DLD1 (cell line): ENCODE measurements around the gene BTBD10.
"Not testable (repeated sequence)": the region's sequence is repeated elsewhere in the genome, so short reads cannot be mapped to it uniquely, and the experiment has no call there.

Experiments
- in situ Hi-C: cut with HindIII; loops from 2 replicates; pipeline ENCODE4 v1.10.0; 2017; ENCODE audit warnings: low sequenced_read_pairs

Gene BTBD10

DNA sequence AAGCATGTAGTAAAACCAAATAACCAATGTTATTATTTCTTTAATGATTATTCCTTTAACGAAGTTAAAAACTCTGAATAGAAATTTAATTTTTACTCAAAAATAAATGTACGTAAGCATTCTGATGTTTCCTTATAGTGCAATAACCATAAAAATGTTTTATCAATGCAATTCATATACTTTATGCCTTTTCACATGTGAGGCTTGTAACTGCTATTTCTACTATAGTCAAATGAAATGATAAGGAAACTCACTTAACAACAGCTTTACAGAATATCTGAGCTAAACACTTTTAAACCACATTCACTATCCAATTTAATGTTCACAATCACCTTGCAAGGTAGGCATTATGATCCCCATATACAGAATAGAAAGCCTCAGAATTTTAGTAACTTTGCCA lies 17.4 kb downstream of the BTBD10 start:
- in situ Hi-C loops, result no loop called here

DNA sequence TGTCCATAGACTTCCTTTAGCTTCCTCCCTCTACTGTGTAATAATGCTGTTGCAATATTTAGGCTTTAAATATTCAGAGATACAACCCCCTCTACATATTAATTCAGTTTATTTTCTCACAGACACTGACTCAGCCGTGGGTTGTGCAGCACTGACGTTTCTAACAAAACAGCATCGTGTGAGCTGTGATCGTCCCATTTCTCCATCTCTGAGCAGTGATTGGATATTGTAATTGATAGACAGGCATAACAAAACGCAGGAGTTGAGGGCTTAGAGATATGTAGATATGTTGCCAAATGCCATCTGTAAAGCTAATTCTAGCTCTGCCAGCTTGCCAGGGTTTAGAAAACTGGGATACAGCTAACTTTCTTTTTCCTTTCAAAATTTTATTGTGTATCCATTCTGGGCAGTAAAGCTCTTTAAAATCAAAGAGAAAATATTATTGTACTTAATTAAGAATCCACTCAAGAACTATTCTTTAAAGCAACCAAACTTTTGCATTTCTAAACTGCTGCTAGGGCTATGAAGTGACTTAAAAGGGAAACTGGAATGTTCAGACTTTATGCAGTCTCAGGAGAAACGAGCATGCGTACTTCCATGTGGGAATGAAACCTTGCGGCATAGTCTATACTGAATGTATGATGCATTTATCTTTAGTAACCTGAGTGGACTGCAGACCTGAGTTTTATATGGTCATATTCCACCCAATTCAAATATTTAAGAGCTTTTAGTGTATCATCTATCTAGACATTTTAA lies 22.7 kb downstream of the BTBD10 start:
- in situ Hi-C loops, result no loop called here

DNA sequence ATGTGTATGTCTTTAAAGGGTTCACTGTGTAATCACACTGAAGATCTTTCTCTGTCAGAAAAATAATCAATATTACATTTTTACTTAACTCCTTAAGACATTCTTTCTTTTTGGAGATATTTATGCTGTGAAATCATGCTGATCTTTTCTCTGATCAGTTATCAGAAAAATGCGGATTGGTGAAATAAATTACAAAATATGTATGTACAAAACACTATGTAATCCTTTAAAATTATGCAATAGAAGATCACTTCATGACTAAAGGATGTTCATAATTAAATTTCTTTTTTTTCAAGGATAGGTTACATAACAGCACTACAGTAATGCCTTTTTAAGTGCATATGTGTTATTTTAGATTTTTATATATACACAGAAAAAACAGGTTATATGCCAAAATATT lies 24.7 kb downstream of the BTBD10 start:
- in situ Hi-C loops, result no loop called here

DNA sequence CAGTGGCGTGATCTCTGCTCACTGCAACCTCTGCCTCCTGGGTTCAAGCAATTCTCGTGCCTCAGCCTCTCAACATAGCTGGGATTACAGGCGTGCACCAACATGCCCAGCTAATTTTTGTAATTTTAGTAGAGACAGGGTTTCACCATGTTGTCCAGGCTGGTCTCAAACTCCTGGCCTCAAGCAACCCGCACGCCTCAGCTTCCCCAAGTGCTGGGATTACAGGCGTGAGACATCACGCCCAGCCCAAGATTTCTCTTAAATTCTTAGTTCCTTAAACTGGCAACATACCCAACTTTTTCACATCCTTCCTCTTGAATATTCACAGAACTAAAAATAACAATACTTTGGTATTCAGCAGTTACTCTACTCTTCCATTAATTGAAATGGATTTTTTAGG lies 26.2 kb downstream of the BTBD10 start:
- in situ Hi-C loops, result not testable (repeated sequence)

DNA sequence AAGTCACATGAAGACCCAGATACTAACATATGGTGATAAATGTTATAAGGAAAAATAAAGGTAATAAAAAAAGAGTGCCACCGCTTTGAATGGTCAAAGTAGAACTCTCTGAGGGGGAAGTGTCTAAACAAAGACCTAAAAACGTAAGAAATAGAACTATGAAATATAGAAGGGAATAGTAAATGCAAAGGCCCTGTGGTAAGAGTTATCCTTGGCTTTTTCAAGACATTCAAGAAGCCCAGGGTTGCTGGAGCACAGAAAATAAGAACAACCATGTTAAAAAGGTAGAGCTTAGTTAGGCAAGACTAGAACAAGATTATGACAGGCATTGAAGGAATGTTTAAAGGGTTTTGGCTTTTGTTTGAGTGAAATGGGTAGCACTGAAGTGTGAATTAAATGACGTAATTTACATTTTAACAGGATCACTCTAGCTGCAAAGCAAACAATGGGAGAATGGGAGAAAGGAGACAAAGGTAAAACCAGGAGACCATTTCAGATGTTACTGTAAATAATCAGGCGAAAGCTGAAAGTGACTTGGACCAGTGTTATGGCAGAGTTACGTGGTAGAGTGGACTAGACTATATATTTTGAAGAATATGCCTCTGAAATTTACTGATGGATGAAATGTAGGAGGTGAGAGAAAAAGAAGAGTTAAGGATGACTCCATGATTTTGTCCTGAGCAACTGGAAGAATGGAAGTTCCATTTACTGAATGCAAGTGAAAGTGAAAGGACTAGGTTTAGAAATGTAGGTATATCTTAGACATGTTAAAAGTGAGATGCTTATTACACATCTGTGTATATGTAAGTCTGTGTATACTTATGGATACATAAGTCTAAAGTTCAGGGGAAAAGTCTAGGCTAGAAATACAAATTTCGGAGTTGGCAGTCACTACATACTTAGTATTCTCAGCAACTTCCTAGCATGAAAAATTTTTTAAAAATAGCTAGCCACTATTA lies 28.5 kb downstream of the BTBD10 start:
- in situ Hi-C loops, result no loop called here

DNA sequence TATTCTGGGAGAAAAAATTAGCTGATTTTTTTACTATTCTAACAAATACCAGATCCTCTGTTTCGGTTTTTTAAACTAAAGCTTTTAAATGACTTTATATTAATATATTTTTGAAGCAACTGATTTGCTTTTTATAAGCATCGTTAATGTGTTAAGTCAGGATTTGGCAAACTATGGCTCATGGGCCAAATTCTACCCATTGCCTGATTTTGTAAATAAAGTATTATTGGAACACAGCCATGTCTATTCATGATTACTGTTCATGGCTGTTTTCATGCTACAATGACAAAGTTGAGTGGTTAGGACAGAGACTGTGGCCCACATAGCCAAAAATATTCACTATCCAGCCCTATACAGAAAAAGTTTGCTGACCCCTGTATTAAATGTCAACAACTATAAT lies 29.6 kb downstream of the BTBD10 start:
- in situ Hi-C loops, result no loop called here

DNA sequence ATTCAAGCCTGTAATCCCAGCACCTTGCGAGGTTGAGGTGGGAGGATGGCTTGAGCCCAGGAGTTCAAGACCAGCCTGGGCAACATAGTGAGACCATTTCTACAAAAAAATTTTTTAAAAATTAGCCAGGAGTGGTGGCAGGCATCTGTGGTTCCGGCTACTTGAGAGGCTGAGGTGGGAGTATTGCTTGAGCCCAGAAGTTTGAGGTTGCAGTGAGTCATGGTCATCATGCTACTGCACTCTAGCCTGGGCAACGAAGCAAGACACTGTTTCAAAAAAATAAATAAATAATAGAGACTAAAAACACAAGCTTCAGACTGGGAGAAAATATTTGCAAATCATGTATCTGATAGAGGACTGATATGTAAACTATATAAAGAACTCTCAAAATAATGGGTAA lies 33.2 kb downstream of the BTBD10 start:
- in situ Hi-C loops, result no loop called here

DNA sequence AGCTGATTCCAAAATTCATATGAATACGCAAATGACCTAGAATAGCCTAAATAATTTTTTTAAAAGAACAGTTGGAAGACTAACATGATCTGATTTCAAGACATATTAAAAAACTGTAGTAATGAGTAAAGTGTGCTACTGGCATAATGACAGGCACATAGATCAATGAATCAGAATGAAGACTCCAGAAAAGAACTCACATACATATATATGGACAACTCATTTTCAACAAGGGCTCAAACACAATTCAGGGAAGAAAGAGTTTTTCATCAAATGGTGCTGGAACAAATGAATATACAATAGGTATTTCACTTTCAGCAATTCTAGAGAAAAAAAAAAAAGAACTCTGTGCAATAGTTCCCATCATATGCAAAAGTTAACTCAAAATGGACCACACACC lies 33.7 kb downstream of the BTBD10 start:
- in situ Hi-C loops, result no loop called here

DNA sequence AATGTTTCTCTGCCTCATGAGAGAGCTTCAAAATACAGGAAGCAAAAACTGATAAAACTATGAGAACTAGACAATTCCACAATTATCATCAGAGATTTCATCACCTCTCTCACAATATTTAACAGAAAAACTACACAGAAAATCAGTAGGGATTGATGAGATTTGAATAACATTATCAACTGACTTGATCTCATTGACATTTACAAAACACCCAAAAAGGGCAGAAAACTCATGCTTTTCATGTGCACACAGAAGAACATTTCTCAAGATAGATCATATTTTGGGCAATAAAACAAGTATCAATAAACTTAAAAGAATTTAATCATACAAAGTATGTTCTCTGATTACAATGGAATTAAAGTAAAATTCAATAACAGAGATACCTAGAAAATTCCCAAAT lies 35.6 kb downstream of the BTBD10 start:
- in situ Hi-C loops, result no loop called here

DNA sequence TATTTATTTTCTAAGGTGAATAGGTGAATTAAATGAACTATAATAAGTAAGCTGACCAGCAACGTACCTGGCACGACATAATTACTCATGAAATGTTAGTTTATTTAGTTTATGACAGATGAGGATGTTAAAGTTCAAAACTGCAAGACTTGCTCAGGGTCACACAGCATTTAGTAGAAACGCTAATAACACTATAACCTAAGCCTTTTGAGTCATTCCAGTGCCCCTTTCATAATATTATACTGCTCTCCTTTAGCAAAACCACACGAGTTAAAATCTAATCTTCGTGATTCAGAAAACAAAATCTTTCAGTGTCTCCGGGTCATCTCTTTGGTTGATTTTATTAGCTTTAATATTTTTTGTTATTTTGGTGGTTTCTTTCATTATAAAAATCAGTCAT lies 39.6 kb downstream of the BTBD10 start:
- in situ Hi-C loops, result no loop called here

DNA sequence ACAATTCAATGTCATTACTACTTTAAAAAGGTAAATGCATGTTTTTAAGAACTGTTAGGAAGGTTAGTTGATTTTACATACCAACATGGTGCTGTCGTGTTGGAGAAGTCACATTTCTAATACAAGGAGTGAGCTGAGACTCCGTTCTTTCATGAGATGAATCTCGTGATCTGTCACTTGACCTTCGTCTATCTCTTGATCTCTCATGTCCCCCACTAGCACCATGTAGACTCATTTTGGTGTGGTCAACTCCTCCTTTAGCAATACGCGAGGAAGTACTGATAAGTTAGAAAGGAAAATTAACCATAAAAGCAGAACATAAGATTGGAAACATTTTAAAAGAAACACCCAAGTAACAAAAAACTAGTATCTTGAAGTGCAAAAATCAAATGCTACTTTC lies 41.5 kb downstream of the BTBD10 start:
- in situ Hi-C loops, result no loop called here

DNA sequence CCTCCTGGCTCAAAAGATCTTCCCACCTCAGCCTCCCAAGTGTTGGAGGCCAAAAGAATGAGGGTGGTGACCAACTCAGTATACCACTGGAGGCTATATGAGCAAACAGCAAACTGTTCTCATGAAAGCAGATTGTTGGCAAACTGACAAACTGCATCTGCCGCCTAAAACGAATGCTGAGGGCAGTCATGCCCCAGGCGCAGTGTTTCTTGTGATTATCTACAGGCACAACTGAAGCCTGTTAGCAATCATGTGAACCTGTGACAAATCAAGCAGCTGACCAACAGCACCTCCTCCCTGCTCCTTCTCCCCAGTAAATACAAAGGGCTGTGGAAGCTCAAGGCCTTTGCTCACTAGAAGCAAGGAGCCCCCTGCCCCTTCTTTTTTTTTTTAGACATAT lies 47.8 kb downstream of the BTBD10 start:
- in situ Hi-C loops, result no loop called here

DNA sequence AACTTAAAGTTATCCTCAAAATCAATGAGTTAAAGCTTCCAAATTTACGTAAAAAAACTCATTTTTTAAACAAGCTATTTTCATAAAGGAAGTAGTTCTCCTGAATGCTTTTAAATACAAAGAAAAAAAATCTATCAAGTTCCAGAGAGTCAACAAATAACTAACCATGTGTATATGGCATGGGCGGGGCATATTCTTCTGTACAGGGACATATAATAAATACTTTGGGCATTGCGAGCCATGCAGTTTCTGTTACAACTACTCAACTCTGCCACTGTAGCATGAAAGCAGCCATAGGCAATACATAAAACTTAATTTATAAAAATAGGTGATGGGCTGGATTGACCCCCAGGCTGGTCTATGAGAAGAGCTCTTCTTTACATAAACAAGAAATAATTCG lies 57.8 kb downstream of the BTBD10 start:
- in situ Hi-C loops, result no loop called here

DNA sequence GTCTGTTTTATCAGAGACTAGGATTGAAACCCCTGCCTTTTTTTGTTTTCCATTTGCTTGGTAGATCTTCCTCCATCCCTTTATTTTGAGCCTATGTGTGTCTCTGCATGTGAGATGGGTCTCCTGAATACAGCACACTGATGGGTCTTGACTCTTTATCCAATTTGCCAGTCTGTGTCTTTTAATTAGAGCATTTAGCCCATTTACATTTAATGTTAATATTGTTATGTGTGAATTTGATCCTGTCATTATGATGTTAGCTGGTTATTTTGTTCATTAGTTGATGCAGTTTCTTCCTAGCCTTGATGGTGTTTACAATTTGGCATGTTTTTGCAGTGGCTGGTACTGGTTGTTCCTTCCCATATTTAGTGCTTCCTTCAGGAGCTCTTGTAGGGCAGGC lies 64.7 kb downstream of the BTBD10 start:
- in situ Hi-C loops, result not testable (repeated sequence)

DNA sequence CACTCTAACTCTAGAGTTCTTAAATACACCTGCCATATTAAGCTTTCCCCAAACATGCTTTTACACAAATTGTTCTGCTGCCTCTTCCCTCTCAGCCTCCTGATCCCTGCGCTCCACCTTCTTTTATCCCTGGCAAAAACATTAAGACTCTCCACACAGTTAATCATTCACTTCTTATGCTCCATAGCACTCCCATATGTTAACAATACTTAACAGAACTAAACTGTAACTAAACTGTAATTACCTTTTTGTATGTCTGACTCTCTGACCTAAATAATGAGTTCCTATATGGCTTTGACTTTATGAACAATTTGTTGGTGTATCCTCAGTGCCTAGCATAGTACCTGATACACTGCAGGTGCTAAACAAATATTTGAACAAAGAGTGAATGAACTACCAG lies 71.8 kb downstream of the BTBD10 start:
- in situ Hi-C loops, result no loop called here

DNA sequence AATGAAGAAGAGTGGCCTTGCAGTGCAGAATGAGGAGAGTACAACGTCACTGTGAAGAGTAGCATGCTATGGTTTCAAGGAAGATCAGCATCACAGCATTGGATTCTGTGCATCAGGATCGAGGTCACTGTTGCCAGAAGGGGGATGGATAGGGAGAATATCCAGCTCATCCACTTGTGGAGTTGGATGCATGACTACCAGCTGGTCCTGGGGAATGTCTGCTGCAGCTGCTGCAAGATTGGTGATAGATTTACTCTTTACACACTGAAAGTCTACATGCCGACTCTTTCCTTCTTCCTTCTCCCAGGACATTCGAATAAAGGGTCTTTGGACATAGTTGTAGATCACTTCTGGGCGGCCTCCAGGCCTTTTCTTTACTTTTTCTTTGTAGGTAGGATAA lies 74.3 kb downstream of the BTBD10 start:
- in situ Hi-C loops, result no loop called here

DNA sequence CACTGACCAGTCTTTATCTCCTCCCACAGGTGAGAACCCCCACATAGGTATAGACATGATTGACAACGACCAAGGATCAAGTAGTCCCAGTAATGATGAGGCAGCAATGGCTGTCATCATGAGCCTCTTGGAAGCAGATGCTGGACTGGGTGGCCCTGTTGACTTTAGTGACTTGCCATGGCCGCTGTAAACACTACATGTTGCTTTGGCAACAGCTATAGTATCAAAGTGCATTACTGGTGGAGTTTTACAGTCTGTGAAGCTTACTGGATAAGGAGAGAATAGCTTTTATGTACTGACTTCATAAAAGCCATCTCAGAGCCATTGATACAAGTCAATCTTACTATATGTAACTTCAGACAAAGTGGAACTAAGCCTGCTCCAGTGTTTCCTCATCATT lies 76.5 kb downstream of the BTBD10 start:
- in situ Hi-C loops, result no loop called here

DNA sequence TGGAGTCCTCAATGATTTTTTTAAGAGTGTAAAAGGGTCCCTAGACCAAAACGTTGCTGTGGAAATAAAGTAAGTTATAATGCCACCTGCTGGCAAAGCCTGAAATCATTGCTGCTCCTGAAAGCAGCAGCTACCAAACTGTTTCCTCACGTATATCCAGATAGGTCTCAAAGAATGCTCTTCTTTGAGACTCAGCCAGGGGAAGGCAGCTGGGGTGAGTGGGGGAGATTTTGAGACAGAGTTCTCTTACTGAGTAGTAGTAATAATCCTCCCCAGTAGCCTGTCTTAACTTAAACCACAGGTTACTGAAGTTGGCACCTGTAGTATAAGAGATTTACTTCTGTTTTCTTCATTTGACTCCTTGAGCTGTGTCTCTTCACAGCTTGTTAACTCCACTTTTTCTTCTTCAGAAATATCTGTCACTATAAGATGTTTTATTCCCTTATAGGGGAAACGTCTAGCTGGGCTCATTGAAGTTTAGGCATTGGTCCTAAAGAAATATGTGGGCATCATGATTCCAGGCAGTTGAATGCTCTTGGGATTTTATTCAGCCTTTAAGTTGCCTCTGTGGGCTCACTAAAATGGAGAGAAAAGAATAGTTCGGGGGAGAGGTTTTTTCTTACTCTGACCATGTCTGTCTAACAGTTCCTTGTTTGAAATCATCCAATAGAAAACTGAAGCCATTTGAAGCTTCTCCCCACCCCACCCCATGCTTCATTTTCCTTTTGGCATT lies 77.9 kb downstream of the BTBD10 start:
- in situ Hi-C loops, result no loop called here

DNA sequence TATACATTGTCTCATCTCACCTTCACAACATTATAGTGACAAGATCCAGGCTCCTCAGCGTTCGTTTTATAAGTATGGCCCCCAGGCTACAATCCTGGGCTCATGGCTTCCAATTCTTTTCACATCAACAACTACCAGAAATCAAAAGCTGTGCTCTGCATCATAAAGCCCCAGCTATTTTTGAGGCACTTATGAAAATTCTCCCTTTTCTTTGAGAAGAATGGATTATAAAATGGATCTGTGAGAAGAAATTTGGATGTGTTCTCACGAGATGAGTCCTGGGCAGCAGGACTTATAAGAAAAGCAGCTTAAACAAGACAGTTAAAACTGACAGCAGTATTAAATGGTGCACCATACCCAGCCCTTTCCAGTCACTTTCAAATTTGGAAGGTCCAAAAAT lies 80.3 kb downstream of the BTBD10 start:
- in situ Hi-C loops, result no loop called here

DNA sequence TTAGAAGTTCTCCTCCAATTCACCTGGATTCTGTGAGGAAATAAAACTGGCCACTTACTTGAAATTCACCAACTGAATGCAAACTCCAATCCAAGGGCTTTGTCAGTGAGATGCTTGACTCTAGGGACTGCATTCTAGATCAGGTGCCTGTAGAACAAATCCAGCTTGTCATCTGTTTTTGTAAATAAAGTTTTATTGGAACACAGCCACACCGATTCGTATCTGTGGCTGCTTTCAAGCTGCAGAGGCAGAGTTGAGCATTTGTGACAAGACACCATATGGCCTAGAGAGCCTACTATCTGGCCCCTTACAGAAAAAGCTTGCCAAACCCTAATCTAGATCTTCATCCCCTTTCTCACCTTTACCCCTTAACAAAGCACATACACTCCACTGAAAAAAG lies 82.3 kb downstream of the BTBD10 start:
- in situ Hi-C loops, result no loop called here

DNA sequence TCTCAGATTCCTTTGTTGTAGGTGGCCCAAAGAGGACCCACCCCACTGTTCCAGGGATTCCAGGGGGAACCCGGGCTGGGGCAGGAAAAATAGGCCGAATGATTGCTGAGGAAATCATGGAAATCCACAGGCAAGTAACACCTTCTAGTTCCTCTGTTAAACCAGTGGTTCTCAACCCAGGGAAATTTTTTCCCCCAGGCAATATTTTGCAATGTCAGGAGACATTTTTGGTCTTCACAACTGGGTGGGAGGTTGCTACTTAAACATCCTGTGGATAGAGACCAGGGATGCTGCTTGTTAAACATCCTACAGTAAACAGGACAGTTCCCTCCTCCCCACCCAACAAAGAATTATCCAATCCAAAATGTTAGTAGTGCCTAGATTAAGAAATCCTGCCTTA lies 84.7 kb downstream of the BTBD10 start:
- in situ Hi-C loops, result no loop called here

DNA sequence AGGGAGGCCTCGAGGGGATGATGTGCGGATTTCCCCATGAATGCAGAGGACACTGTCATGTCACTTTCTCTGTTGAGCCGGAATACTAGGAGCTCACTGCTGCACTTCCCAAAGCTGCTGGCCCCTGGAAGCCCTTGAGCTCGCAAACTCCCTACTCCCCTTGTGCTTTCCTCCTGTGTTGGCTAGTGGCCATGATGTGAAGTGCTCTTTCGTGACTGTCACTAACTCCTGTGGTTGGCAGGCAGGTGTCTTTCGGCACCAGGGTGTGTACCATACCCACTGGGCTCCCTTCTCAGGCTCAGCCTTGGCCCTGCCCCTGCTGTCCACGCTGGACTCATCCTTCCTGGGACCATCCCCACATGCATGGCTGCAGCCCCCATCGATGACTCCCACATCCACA lies 86.2 kb downstream of the BTBD10 start:
- in situ Hi-C loops, result no loop called here
